ENCODE data around the gene CNBD2. TPM values are rescaled to one million over a fixed set of nuclear protein-coding genes. Genes with fewer than 3 reads are reported as not detected.
A peak's percentile ranks its signal among the peaks of the same experiment; 100 is the strongest.
"Not testable (repeated sequence)": the region's sequence is repeated elsewhere in the genome, so short reads cannot be mapped to it uniquely, and the experiment has no call there.

CNBD2 gene
- total and polyA plus RNA-seq, 2 experiments from 2014 or later, result 1.7 to 6.6 TPM

DNA sequence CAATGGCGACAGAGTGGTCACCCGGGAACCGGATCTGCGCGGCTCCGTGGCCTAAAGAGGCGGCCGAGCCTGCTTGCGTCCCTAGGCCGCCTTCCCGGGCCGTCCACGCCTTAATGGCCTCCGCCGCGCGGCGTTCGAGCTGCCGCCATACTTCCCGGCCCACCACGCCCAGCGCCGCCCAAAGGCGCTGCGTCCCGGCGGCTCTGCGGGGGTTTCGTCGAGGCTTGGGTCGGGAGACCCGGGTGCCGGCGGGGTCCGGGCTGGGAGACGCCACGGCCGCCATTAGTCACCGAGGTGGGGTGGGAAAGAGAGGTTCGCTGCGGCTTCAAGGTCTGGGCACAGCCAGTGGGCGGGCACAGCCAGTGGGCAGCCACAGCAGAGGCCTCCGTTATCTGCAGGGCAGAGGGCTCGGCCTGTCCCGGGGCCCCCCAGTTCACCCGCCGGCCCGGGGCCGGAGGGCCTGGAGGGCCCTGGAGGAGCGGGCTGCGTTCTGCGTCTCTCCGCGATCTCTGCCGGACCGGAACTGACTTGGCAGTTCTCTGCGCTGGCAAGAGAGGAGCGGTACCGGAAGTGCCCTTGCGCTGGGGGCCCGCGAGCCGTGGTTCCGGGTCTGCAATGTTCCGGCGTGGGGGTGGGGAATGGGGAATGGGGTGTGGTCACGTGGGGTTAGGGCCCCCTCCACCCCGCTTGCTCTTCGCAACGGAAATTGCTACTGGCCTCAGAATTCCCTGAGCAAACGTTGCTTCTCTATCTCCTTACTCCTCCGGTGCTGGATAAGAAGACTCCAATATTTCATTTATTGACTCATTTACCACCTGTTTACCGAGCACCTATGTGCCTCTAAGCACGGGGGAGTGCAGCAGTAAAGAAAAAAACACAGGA is 82.3 kb downstream of the CNBD2 start:
- no peaks in the 10 kb centered on the region for H3K27me3 ChIP-seq (replicated peaks; ENCODE audit: insufficient read depth)
- H3F3A ChIP-seq (ENCODE audit: insufficient read depth), result peaks cover 22% of the 10 kb centered on the region
- peaks cover 24% of the 10 kb centered on the region for H4K20me1 ChIP-seq (ENCODE audit: insufficient read depth)
- in situ Hi-C loops (cut with MboI), result no loop called here
- peaks cover 12% of the 10 kb centered on the region; the same call in 1 of the 2 replicates for H3K36me3 ChIP-seq (ENCODE audit: low read depth)
- peaks cover 20% of the 10 kb centered on the region for H3K4me1 ChIP-seq (ENCODE audit: insufficient read depth)
- peak overlapping the region; percentile 99 for H3K9ac ChIP-seq
- WGBS, 2 experiments (ENCODE audit: low coverage in 1 of 2, low lambda C conversion rate in 2 of 2, missing lambda C conversion rate in 2 of 2), result 1% methylated on average over 63 to 75 of the region's 75 CpGs
- peak overlapping the region; percentile 91 for H3K27ac ChIP-seq
- H2AFZ ChIP-seq, result peak overlapping the region; percentile 99
- H3K79me2 ChIP-seq (ENCODE audit: insufficient read depth), result peaks cover 51% of the 10 kb centered on the region
- peak overlapping the region; percentile 87 for H3K4me3 ChIP-seq
- DNase-seq, result peak; percentile 89
- no peak for TF ChIP-seq EZH2phosphoT487 (IDR thresholded peaks at IDR 0.05; ENCODE audit: insufficient read depth, low read depth)
- TF ChIP-seq EZH2 (IDR thresholded peaks at IDR 0.05; ENCODE audit: insufficient read depth, poor library complexity, severe bottlenecking), result no peak
- no peaks in the 10 kb centered on the region for H3K9me2 ChIP-seq (ENCODE audit: insufficient read depth)
- H3K9me3 ChIP-seq (ENCODE audit: low read depth), result no peaks in the 10 kb centered on the region
- H3K4me2 ChIP-seq (ENCODE audit: unreplicated experiment), result peak overlapping the region; percentile 85

GRCh38 chr20:36051318-36052116 is 83.1 kb downstream of the CNBD2 start:
- Histone ChIP-seq H3K27me3 (replicated peaks; ENCODE audit: insufficient read depth) (no peaks in the 10 kb centered on the region), H3K9ac (peak overlapping the region; percentile 99)
- no peak for DNase-seq

DNA sequence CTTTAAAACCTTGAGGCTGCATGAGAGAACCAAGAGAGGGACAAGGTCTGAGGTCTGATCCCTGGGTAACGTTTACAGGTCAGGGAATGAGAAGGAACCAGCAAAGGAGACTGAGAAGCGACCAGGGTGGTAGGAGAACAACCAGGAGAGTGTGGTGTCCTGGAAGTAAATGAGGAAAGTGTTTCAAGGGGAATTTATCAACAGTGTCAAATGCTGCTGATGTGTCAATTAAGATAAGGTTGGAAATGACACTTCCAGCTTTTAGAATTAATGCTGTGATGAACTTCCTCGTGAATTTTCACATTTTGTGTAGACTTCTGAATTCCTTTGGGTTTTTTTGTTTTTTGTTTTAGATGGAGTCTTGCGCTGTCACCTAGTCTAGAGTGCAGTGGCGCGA is 83.7 kb downstream of the CNBD2 start:
- H3K4me3 ChIP-seq, result no peak overlapping the region
- H2AFZ ChIP-seq, result 0 out of 2 replicates have a peak overlapping the region, but pooled peaks have one; percentile 23
- H3K27ac ChIP-seq, result no peak overlapping the region
- peaks cover 15% of the 10 kb centered on the region for H4K20me1 ChIP-seq (ENCODE audit: insufficient read depth)
- TF ChIP-seq EZH2 (IDR thresholded peaks at IDR 0.05; ENCODE audit: insufficient read depth, poor library complexity, severe bottlenecking) (no peak), EZH2phosphoT487 (IDR thresholded peaks at IDR 0.05; ENCODE audit: insufficient read depth, low read depth) (no peak)
- H3K9me2 ChIP-seq (ENCODE audit: insufficient read depth), result no peaks in the 10 kb centered on the region
- H3F3A ChIP-seq (ENCODE audit: insufficient read depth), result peaks cover 10% of the 10 kb centered on the region; the same call in 1 of the 2 replicates
- WGBS, 2 experiments (ENCODE audit: low coverage in 1 of 2, low lambda C conversion rate in 2 of 2, missing lambda C conversion rate in 2 of 2), result 87 to 91% methylated on average over 6 of the region's 6 CpGs
- H3K36me3 ChIP-seq (ENCODE audit: low read depth), result peaks cover 9% of the 10 kb centered on the region; the same call in 1 of the 2 replicates
- no peaks in the 10 kb centered on the region for H3K27me3 ChIP-seq (replicated peaks; ENCODE audit: insufficient read depth)
- H3K79me2 ChIP-seq (ENCODE audit: insufficient read depth), result peaks cover 37% of the 10 kb centered on the region
- no peak overlapping the region for H3K4me2 ChIP-seq (ENCODE audit: unreplicated experiment)
- peaks cover 15% of the 10 kb centered on the region for H3K4me1 ChIP-seq (ENCODE audit: insufficient read depth)
- in situ Hi-C loops (cut with MboI), result no loop called here
- H3K9ac ChIP-seq, result no peak overlapping the region
- H3K9me3 ChIP-seq (ENCODE audit: low read depth), result no peaks in the 10 kb centered on the region
- no peak for DNase-seq

More at GRCh38 chr20:36051318-36052116, 83.1 kb downstream of the CNBD2 start:
- H3K9me3 ChIP-seq (ENCODE audit: low read depth), result no peaks in the 10 kb centered on the region
- peak overlapping the region; percentile 99 for H2AFZ ChIP-seq
- H3K4me1 ChIP-seq (ENCODE audit: insufficient read depth), result peaks cover 20% of the 10 kb centered on the region
- peak overlapping the region; percentile 87 for H3K4me3 ChIP-seq
- 85% methylated on average over 13 of the region's 13 CpGs for WGBS, 2 experiments (ENCODE audit: low coverage in 1 of 2, low lambda C conversion rate in 2 of 2, missing lambda C conversion rate in 2 of 2)
- H3F3A ChIP-seq (ENCODE audit: insufficient read depth), result peaks cover 14% of the 10 kb centered on the region; the same call in 1 of the 2 replicates
- peaks cover 42% of the 10 kb centered on the region for H3K79me2 ChIP-seq (ENCODE audit: insufficient read depth)
- TF ChIP-seq EZH2phosphoT487 (IDR thresholded peaks at IDR 0.05; ENCODE audit: insufficient read depth, low read depth) (no peak), EZH2 (IDR thresholded peaks at IDR 0.05; ENCODE audit: insufficient read depth, poor library complexity, severe bottlenecking) (no peak)
- H4K20me1 ChIP-seq (ENCODE audit: insufficient read depth), result peaks cover 15% of the 10 kb centered on the region
- in situ Hi-C loops (cut with MboI), result no loop called here
- H3K4me2 ChIP-seq (ENCODE audit: unreplicated experiment), result peak overlapping the region; percentile 85
- peaks cover 12% of the 10 kb centered on the region; the same call in 1 of the 2 replicates for H3K36me3 ChIP-seq (ENCODE audit: low read depth)
- no peaks in the 10 kb centered on the region for H3K9me2 ChIP-seq (ENCODE audit: insufficient read depth)
- H3K27ac ChIP-seq, result peak overlapping the region; percentile 91

- H3K36me3 ChIP-seq (ENCODE audit: low read depth); H3K27me3 ChIP-seq (replicated peaks; ENCODE audit: insufficient read depth); H3K4me2 ChIP-seq (ENCODE audit: unreplicated experiment); H4K20me1 ChIP-seq (ENCODE audit: insufficient read depth); DNase-seq; H2AFZ ChIP-seq; H3K9me3 ChIP-seq (ENCODE audit: low read depth); H3K27ac ChIP-seq; H3K4me3 ChIP-seq; H3K4me1 ChIP-seq (ENCODE audit: insufficient read depth); H3K9me2 ChIP-seq (ENCODE audit: insufficient read depth); H3F3A ChIP-seq (ENCODE audit: insufficient read depth); in situ Hi-C loops (cut with MboI); H3K9ac ChIP-seq: not testable (repeated sequence)
- WGBS, 2 experiments (ENCODE audit: low coverage in 1 of 2, low lambda C conversion rate in 2 of 2, missing lambda C conversion rate in 2 of 2), result 85 to 88% methylated on average over 9 of the region's 9 CpGs
- peaks cover 18% of the 10 kb centered on the region for H3K79me2 ChIP-seq (ENCODE audit: insufficient read depth)
These were observed 85.6 kb downstream of the CNBD2 start for GRCh38 chr20:36053863-36054518.

Measured in GM23248 (cell line).